PFSK-1 (cell line): Measurements from ENCODE around the gene KCP.

Experiments used
- POLR2AphosphoS5 ChIP-seq: IDR thresholded peaks from 2 replicates; pipeline ENCODE4 v1.6.1; 2012; ENCODE audit warnings: low read depth, mild to moderate bottlenecking, control low read depth, low read length, moderate library complexity
- SIN3A ChIP-seq: IDR thresholded peaks from 2 replicates; pipeline ENCODE4 v1.6.1; 2012; ENCODE audit warnings: mild to moderate bottlenecking, low read length, moderate library complexity, borderline replicate concordance; ENCODE audit not compliant: insufficient read depth
- TAF1 ChIP-seq: IDR thresholded peaks from 2 replicates; pipeline ENCODE4 v1.6.1; 2012; ENCODE audit warnings: low read length, control low read depth, borderline replicate concordance; ENCODE audit not compliant: insufficient read depth

- no peak for TF ChIP-seq POLR2AphosphoS5
- no peak for TF ChIP-seq SIN3A
- TF ChIP-seq TAF1 = no peak
Measured at GRCh38 chr7:128838981-128839731, 71.4 kb downstream of the KCP start.
